SU-DHL-6 (cell line): ENCODE measurements around the gene JAK1.

Experiments
- CTCF ChIP-seq: fragments of 200-600 bp; sonication (generic); IDR thresholded peaks from one replicate; pipeline ENCODE4 v1.5.1; 2017; ENCODE audit warnings: antibody characterized with exemption, mild to moderate bottlenecking, low read length, moderate library complexity; ENCODE audit not compliant: insufficient read depth, poor library complexity, severe bottlenecking
- EZH2phosphoT487 ChIP-seq: fragments of 200-600 bp; sonication (generic), shearing (Covaris generic); conservative IDR thresholded peaks from 2 replicates; pipeline ENCODE4 v1.6.1; 2018; ENCODE audit warnings: mild to moderate bottlenecking, antibody characterized with exemption, low read length, moderate library complexity, mixed read lengths

- TF ChIP-seq CTCF (no peak), EZH2phosphoT487 (no peak)
These were observed 16.8 kb upstream of the JAK1 start for GRCh38 chr1:64983110-64983509.
